Right cardiac atrium (tissue), 5 donors: ENCODE results near the gene VILL. TPM values are rescaled to one million over a fixed set of nuclear protein-coding genes. Genes with fewer than 3 reads are reported as not detected.
A peak's percentile ranks its signal among the peaks of the same experiment; 100 is the strongest.

ENCODE experiments used
- ATAC-seq, 2 donors: fragments of 200-7000 bp; cut with Tn5 transposase; one replicate each; pipeline versions ENCODE4 v1.8.0 to v1.9.1; 2020; ENCODE audit warnings: moderate library complexity in 2 of 2, mild to moderate bottlenecking in 1 of 2
- DNase-seq, 3 donors: peaks; one replicate each; pipeline ENCODE4 v3.0.0-alpha.2; 2020
- H3K27ac ChIP-seq: one replicate; pipeline ENCODE4 v1.5.1; 2013; ENCODE audit warnings: mild to moderate bottlenecking, low read length, control low read depth, moderate library complexity
- H3K27me3 ChIP-seq: one replicate; pipeline ENCODE4 v1.6.1; 2013; ENCODE audit not compliant: control insufficient read depth, insufficient read depth
- H3K4me1 ChIP-seq: one replicate; pipeline ENCODE4 v1.6.1; 2013; ENCODE audit warnings: low read length; ENCODE audit not compliant: control insufficient read depth, insufficient read depth
- H3K4me3 ChIP-seq: one replicate; pipeline ENCODE4 v1.5.1; 2013; ENCODE audit warnings: low read length, control low read depth
- H3K9me3 ChIP-seq: one replicate; pipeline ENCODE4 v1.6.1; 2013; ENCODE audit warnings: low read length; ENCODE audit not compliant: control insufficient read depth
- WGBS: extraction: QIAGEN DNeasy Blood & Tissue Kit; methylation state at CpG from one replicate; pipeline ENCODE4 v1.1.7; 2013; 5-methylcytosine and 5-hydroxymethylcytosine counted together
- intact Hi-C, 4 donors: fragments of 100-400 bp; cut with DNase I; formaldehyde crosslinking; loops; one replicate each; pipeline versions ENCODE4 v1.11.0 to v1.14.0; 2022 to 2023
- polyA plus RNA-seq: library from polyadenylated mRNA; stranded (reverse); fragments of 200-250 nt; gene quantifications from one replicate; pipeline ENCODE4 v1.2.3, GENCODE V29; 2013
- total RNA-seq, 4 donors: library from RNA; stranded (reverse); fragmentation: NEBNext Ultra II Directional; extraction: Animal tissue kit (Norgen Biotek cat#: 25700); gene quantifications; one replicate each; pipeline ENCODE4 v1.2.1, GENCODE V29; 2021
- donor health status: healthy with polysubstance abuse.
- donor health status: DM: no; HTN: yes; CAD: no.
- donor health status: DM: no; HTN: no; CAD: no.
- donor health status: DM: no; HTN: yes; CAD: no; lungs with severe emphysema.
- donor health status: DM: yes; HTN: yes; CAD: no.

VILL gene
- total and polyA plus RNA-seq, 5 donors = 4.0 to 9.7 (median 8.4) TPM

DNA sequence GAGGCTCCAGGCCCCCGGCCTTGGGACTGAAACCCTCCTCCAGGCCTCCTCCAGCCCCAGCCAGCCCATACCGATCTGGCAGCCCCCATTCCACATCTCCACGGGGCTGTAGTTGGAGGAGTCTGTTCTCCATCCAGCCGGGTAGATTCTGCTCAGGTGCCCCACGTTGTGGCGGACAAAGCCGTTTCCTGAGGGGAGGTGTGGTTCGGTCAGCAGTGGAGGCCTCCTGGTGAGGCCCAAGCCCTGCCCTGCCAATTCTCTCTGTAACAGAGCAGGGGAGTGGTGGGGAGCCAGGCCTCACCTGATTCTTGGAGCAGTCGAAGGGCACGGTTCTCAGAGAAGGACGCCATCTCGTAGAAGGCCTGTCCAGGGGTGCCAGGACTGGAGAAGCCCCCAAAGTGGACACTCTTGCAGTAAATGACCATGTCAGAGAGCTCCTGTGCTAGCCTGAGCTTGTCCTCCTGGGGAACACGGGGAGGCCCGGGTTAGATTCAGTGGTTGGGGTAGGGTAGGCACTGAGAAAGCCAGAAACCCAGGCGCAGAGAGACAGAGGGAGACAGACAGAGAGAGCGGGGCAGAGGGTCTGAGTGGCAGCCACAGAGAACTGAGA, 18.5 kb downstream of the VILL start:
- Histone ChIP-seq H3K4me3 (no peak overlapping the region), H3K27me3 (no peaks in the 10 kb centered on the region), H3K27ac (no peak overlapping the region), H3K4me1 (no peaks in the 10 kb centered on the region), H3K9me3 (no peaks in the 10 kb centered on the region)
- intact Hi-C loops = no loop called here
- 87% methylated on average over 16 of the region's 16 CpGs for WGBS
- peak; percentile 8 to 44 (median 29) for DNase-seq
- ATAC-seq = no peak

DNA sequence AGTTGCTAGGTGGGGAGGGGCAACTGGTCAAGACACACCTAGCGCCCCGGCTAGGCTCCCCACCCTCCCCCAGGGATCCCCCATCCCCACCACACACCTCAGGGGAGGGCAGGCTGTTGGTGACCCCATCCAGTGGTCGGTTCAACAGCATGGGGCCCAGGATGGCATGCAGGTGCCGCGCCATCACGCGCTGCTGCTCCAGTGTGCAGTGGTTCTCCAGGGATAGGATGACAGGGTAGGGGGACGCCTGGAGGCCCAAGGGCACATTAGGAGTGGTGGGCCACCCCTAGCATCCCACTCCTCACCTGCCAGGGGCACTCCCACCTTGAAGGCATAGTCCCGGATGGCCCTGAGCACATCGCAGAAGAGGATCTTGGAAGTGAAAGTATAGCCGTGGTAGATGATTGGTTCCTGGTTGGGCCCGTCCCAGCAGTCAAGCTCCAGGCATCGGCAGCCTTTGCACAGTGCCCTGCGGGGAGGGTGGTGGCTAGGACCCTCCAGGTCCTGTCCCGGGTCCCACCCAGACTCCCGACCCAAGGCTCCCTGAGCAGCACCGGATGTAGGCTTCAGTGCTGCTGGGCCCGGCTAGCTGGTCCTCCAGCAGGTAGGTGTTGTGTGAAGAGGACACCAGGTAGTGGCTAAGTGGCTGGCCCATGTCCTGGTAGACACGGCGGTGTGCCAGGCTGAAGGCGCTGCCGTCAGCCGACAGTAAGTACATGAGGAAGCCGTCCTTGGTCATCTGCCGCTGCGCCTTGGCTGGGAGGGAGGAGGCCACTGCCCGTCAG, 19.4 kb downstream of the VILL start:
- ATAC-seq (no peak), DNase-seq (peak in 2 of 3 donors; percentile 21 to 52)
- Histone ChIP-seq H3K4me1 (no peaks in the 10 kb centered on the region), H3K27me3 (no peaks in the 10 kb centered on the region), H3K9me3 (no peaks in the 10 kb centered on the region), H3K4me3 (no peak overlapping the region), H3K27ac (no peak overlapping the region)
- intact Hi-C loops = no loop called here
- 92% methylated on average over 27 of the region's 27 CpGs for WGBS

DNA sequence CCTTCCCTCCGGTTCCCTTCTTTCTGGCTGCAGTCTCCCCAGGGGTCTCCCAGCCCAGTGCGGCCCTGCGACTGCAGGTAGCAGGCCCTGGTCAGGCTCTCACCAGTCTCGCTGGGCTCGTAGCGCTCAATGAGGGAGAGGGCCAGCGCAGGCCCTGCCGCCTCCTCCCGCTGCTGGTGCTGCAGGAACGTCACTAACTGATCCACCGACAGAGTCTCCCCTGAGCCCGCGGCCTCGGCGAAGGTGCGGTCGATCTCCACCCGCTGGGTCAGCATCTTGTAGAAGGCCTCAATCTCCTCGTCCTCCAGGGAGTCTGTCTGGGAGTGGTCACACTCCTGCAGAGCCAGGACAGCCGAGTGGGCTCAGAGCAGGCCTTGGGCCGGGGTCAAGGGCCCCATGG, 20.5 kb downstream of the VILL start:
- Histone ChIP-seq H3K4me3 (no peak overlapping the region), H3K9me3 (no peaks in the 10 kb centered on the region), H3K27ac (no peak overlapping the region), H3K27me3 (no peaks in the 10 kb centered on the region), H3K4me1 (no peaks in the 10 kb centered on the region)
- no peak for ATAC-seq
- intact Hi-C loops = no loop called here
- peak in 2 of 3 donors; percentile 17 to 62 for DNase-seq
- 90% methylated on average over 21 of the region's 21 CpGs for WGBS

DNA sequence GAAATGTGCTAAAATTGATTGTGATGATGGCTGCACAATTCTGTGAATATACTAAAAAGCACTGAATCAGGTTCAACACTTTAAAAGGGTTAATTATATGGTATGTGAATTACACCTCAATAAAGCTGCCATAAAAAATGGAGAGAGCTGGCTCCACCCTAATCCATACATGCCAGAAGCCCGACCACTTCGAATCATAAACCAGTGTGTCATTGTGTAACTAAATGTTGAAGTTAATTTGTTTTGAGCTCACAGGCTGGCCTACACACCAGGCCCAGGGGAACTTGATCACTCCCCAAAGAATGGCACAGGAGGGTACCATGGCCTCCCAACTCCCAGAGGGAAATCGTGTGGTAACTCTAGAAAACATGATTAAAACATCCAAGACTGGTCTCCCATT, 24.9 kb downstream of the VILL start:
- H3K9me3 ChIP-seq = no peaks in the 10 kb centered on the region
- no peaks in the 10 kb centered on the region for H3K27me3 ChIP-seq
- no peaks in the 10 kb centered on the region for H3K4me1 ChIP-seq
- H3K27ac ChIP-seq = no peak overlapping the region
- peak in 1 of 3 donors; percentile 1 for DNase-seq
- WGBS = 93% methylated on average over 3 of the region's 3 CpGs
- intact Hi-C loops = no loop called here
- H3K4me3 ChIP-seq = no peak overlapping the region
- ATAC-seq = no peak

DNA sequence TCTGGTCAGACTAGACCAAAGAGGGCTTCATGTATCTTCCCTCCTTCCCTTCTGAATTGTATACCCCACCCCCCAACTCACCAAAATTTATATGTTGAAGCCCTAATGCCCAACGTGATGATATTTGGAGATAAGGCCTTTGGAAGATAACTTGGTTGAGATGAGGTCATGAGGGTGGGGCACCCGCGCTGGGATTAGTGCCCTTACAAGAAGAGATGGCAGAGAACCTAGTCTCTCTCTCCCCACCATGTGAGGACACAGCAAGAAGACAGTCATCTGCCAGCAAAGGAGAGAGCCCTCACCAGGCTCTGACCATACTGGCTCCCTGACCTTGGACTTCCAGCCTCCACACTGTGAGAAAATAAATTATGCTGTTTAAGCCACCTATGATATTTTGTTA, 25.4 kb downstream of the VILL start:
- intact Hi-C loops = no loop called here
- ATAC-seq (no peak), DNase-seq (no peak)
- Histone ChIP-seq H3K4me1 (no peaks in the 10 kb centered on the region), H3K9me3 (no peaks in the 10 kb centered on the region), H3K27ac (no peak overlapping the region), H3K4me3 (no peak overlapping the region), H3K27me3 (no peaks in the 10 kb centered on the region)
- WGBS = 94% methylated on average over 3 of the region's 3 CpGs

DNA sequence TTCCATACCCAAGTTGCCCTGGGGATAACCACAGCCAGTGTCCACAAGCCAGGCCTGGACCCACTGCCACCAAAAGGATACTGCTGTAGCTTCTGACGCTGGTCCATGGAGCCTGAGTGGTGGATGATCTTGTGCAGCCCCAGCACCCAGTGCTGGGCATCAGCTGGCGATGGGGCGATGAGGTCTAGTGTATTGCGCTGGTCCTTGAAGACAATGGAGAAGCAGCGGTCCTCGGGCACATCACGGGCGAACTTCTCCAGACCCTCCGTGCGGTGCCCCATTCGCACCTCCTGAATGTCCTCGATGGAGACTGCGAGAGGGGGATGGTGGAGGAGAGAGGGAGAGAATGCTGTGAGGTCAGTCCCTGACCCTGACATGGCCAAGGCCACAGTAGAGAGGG, 25.8 kb downstream of the VILL start:
- DNase-seq (peak in 2 of 3 donors; percentile 10 to 37), ATAC-seq (no peak)
- Histone ChIP-seq H3K4me3 (no peak overlapping the region), H3K4me1 (no peaks in the 10 kb centered on the region), H3K27me3 (no peaks in the 10 kb centered on the region), H3K9me3 (no peaks in the 10 kb centered on the region), H3K27ac (no peak overlapping the region)
- intact Hi-C loops = no loop called here
- WGBS = 96% methylated on average over 13 of the region's 13 CpGs

DNA sequence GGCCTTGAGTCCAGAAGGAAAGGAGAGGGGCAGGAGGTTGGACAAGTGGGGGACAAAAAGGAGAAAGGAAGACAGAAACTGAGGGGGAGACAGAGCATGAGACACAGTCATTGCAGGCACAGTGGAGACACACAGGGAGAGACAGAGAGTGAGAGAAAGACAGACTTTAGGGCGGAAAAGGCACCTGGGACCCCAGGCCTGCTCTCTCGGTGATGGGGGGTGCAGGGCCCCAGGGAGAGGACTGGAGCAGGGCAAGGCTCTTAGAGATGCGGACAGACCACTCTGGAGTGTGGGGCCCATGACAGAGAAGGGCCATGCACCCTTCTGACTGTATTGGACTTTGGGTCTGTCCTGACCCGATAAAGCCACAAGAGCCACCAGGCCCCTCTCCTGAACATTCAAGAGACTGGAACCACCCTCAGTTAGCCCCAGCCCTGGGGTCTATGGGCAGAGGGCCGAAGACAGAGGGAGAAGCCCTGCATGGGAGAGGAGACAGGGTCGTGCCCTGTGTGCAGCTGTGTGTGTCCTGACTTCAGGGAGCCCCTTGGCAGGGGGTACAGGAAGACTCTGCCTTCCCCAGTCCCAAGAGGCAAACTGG, 26.4 kb downstream of the VILL start:
- no peak for ATAC-seq
- WGBS = 75% methylated on average over 6 of the region's 6 CpGs
- Histone ChIP-seq H3K27ac (no peak overlapping the region), H3K4me3 (no peak overlapping the region), H3K4me1 (no peaks in the 10 kb centered on the region), H3K27me3 (no peaks in the 10 kb centered on the region), H3K9me3 (no peaks in the 10 kb centered on the region)
- peak in 1 of 3 donors; percentile 38 for DNase-seq
- intact Hi-C loops = no loop called here

DNA sequence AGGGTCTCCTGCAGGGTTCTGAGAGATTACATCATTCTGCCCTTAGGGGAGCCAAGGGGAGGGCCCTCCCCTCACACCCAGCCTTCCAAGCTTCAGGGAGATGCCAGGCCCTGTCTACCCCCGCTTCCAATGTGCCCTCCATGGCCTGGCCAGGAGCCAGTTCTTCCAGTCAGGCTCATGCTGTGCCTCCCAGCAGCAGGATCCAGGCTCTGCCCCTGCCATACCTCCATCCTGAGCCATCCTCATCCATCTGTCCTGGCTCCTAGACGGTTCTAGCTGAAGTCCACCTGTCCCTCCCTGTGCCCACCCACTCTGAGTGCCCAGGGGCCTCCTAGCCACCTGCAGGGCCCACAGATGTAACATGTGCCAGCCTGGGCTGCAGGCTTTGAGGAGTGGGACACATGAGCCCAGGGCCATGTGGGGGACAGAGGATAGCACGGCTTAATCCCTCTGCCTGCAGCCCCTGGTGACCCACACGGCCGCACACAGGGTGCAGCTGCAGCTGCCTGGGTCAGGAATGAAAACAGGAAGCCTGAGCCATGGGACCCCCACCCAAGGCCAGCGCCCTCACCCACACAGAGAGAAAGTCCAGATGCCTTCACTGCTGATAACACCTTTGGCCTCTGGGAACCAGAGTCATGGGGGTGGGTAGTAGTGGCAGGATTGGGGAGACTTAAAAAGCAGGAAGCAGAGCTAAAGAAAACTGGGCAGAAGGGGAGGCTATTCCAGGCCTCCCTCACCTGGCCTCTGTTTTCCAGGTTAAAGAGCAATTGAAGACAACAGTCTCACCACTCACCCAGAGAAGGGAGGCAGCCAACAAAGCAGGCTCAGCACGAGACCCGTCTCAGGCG, 27.1 kb downstream of the VILL start:
- intact Hi-C loops = no loop called here
- WGBS = 75% methylated on average over 9 of the region's 9 CpGs
- peak in 1 of 3 donors; percentile 19 for DNase-seq
- no peak overlapping the region for H3K4me3 ChIP-seq
- no peaks in the 10 kb centered on the region for H3K9me3 ChIP-seq
- ATAC-seq = no peak
- H3K27ac ChIP-seq = no peak overlapping the region
- no peaks in the 10 kb centered on the region for H3K4me1 ChIP-seq
- H3K27me3 ChIP-seq = no peaks in the 10 kb centered on the region

DNA sequence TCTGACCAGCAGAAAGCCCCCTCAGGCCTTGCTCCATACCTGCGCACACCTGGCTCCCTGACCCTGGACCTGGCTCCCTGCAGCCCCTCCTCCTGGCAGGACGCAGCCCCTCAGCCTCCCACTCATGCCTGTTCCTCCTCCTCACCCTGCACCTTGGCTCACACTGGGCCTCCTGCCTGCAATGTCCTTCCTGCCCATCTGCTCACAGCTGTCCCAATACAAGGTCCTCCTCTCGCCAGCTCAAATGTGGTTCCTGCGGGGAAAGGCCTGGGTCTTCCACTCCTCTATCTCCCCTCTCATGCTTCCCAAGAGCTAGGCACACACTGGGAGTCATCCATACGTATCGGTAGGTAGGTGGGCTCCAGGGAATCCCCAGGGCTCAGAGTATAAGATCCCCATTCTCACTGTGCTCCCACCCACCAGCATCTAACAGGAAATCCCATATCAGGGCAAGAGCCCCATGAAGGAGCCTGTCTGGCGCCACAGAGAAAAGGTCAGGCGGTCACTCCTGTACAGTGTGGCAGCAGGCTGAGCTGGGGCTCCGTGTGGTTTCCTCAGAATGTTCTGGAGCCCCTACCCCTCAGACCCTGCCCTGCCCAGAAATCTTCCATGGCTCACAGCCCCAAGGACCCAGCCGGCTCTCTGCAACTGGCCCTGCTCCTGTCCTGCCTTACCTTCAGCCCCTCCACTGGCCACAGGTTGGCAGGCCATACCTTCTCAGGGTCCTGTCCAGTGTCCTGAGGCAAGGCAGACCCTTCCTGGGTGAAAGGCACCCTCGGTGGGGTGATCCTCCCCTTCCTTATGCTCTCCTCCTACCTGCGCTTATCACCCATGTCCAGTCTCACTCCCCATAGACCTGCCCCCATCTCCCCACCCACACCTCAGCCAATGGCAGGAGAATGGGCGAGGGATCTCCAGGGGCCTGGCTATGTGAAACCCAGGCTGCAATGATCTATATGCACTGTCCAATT, 28.0 kb downstream of the VILL start:
- WGBS = 69% methylated on average over 13 of the region's 13 CpGs
- H3K4me3 ChIP-seq = no peak overlapping the region
- intact Hi-C loops = no loop called here
- peaks cover 3% of the 10 kb centered on the region for H3K4me1 ChIP-seq
- DNase-seq = peak in 1 of 3 donors; percentile 58
- H3K27me3 ChIP-seq = no peaks in the 10 kb centered on the region
- H3K27ac ChIP-seq = no peak overlapping the region
- ATAC-seq = peak in 1 of 2 donors; percentile 29
- no peaks in the 10 kb centered on the region for H3K9me3 ChIP-seq
